Stimulated activated CD4-positive, alpha-beta T cell treated with anti-CD3 and anti-CD28 coated beads, Interleukin-1b, Interleukin-23, amount 100 ng/mL, for 4 hours (primary cell): Measurements from ENCODE around the gene SH2D1B.
"Not testable (repeated sequence)": the region's sequence is repeated elsewhere in the genome, so short reads cannot be mapped to it uniquely, and the experiment has no call there.

Source experiments
- DNase-seq, 2 donors: peaks; one replicate each; pipeline ENCODE4 v3.0.0-alpha.2; 2020; ENCODE audit warnings: low read depth in 2 of 2

The SH2D1B gene, protein sequence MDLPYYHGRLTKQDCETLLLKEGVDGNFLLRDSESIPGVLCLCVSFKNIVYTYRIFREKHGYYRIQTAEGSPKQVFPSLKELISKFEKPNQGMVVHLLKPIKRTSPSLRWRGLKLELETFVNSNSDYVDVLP

DNA sequence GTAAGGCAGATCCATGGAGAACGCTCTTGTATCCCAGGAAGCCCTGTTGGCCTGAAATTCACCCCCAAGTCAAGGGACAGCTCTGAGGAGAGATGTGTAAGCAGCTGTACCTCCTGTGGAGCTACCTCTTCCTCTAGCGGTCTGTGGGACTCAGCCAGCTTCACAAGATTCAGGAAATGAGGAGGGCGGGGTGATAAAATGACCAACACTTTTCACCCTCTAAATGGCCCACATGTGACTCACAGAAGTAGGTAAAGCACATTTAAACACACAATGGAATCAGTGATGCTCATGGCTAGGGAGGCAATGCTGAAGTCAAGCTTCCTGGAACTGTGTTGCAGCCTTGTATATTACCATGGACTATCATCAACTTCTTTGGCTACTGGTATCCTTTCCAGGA, at the start of gene SH2D1B:
TSS of gene SH2D1B (minus strand) at position 135 of the 400 bp plus-strand sequence. CDS start at position 15, 120 bp downstream.
- DNase-seq: no peak

DNA sequence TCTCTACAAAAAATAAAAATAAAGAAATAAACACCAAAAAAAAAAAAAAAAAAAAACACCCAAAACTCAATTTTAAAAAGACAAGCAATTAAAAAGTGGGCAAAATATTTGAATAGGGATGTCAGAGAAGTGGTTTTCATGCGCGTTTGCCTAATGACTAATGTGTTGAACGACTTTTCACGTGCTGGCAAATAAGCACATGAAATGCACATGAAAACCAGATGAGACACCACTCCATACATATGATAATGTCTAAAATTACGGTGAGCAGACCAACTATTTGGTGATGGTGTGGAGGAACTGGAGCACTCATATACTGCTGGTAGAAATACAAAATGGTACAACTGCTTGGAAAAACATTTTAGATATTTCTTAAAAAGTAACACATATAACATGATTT, 46.3 kb upstream of the SH2D1B start:
- no peak for DNase-seq

DNA sequence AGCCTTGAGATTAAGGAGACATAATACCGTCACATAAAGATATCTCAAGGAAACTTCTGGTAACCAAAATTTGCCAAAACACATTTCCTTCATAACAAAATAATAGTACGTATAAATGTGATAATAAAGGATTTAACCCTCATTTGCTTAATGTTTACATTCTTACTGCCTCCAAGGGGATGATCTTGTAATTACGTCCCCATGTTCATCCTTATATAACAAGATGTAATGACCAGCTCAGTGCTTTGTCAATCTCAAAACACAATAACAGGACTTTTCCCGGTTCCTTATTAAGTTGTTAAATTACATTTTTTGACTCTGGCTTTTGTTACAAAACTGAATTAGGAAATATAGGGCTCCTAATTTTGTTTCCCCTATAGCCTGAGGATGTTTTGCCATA, 44.4 kb upstream of the SH2D1B start:
- no peak for DNase-seq

DNA sequence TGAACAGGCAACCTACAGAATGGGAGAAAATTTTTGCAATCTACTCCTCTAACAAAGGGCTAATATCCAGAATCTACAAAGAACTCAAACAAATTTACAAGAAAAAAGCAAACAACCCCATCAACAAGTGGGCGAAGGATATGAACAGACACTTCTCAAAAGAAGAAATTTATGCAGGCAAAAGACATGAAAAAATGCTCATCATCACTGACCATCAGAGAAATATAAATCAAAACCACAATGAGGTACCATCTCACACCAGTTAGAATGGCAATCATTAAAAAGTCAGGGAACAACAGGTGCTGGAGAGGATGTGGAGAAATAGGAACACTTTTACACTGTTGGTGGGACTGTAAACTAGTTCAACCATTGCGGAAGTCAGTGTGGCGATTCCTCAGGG, 42.4 kb upstream of the SH2D1B start:
- not testable (repeated sequence) for DNase-seq

DNA sequence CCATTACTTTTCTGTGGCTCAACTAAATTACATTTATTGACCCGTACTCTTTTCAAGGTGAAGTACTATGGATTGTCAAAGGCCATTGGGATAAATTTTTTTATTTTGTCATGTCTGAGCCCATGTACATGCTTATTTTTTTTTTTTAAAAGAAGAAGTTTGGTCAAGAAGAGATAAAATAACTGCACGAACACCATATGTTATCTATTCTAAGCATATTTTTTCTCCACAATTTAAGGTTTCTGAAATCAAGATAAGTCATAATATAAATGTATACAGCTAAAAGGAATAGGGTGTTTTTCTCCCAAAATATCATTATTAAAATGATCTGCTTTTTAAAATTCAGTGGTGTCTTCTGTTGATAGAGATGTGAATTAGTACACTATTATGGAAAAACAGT, 35.0 kb upstream of the SH2D1B start:
- DNase-seq: no peak

DNA sequence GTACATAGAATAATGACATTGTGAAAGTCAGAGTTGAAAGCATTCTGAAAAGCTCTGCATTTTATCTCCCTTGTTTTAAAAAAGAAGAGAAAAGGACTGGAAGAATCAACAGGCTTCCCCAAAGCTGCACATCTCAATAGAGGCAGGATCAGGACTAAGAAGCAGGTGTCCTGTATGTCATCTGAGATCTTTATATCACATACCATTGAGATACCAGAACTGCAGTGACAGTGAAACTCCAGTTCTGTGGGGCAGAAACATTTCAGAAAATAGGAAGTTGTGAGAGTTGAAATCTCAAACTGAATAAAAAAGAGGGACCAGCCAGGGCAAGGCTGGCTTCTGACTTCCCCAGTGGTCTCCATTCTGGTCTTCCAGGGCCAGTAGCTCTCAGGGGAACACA, 33.0 kb upstream of the SH2D1B start:
- DNase-seq: no peak

DNA sequence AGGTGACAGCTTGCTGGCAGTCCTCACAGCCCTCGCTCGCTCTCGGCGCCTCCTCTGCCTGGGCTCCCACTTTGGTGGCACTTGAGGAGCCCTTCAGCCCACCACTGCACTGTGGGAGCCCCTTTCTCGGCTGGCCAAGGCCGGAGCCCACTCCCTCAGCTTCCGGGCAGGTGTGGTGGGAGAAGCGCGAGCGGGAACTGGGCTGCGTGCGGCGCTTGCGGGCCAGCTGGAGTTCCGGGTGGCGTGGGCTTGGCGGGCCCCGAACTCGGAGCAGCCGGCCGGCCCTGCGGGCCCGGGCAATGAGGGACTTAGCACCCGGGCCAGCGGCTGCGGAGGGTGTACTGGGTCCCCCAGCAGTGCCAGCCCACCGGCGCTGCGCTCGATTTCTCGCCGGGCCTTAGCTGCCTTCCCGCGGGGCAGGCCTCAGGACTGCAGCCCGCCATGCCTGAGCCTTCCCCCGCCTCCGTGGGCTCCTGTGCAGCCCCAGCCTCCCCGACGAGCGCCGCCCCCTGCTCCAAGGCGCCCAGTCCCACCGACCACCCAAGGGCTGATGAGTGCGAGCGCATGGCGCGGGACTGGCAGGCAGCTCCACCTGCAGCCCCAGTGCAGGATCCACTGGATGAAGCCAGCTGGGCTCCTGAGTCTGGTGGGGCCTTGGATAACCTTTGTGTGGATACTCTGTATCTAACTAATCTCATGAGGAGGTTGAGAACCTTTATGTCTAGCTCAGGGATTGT, 21.2 kb upstream of the SH2D1B start:
- DNase-seq: not testable (repeated sequence)

DNA sequence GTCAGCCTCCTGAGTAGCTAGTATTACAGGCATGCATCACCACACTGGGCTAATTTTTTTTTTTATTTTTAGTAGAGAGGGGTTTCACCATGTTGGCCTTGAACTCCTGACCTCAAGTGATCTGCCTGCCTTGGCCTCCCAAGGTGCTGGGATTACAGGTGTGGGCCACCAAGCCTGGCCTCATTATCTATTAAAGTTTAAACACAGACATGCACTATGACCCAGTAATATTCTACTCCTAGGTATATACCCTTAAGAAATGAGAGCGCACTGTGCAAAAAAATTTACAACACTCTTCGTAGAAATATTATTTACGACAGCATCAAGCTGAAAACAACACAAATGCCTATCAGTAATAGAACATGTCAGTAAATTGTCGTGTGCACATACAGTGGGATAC, 18.6 kb upstream of the SH2D1B start:
- DNase-seq: no peak

DNA sequence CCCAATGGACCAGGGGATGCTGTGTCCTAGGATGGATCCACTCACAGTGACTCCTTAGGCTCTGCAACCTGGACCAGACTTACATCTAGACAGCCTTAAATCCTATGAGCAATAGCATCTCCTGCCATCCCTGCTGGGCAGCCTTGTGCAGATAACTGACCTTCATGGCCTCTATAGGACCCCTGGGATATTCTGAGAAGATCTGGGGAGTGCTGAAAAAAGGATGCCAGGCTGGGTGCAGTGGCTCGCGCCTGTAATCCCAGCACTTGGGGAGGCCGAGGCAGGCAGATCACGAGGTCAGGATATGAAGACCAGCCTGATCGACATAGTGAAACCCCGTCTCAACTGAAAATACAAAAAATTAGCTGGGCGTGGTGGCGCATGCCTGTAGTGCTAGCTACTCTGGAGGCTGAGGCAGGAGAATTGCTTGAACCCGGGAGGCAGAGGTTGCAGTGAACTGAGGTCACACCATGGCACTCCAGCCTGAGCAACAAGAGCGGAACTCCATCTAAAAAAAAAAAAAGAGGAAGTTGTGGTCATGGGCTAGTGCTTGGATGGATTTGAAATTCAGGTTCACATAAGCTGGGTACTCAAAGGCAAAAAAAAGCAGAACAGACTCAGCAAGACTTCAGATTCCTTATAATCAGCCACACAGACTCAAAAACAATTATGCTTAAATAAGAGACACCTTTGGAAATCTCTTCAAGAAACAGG, 10.9 kb upstream of the SH2D1B start:
- DNase-seq: no peak

DNA sequence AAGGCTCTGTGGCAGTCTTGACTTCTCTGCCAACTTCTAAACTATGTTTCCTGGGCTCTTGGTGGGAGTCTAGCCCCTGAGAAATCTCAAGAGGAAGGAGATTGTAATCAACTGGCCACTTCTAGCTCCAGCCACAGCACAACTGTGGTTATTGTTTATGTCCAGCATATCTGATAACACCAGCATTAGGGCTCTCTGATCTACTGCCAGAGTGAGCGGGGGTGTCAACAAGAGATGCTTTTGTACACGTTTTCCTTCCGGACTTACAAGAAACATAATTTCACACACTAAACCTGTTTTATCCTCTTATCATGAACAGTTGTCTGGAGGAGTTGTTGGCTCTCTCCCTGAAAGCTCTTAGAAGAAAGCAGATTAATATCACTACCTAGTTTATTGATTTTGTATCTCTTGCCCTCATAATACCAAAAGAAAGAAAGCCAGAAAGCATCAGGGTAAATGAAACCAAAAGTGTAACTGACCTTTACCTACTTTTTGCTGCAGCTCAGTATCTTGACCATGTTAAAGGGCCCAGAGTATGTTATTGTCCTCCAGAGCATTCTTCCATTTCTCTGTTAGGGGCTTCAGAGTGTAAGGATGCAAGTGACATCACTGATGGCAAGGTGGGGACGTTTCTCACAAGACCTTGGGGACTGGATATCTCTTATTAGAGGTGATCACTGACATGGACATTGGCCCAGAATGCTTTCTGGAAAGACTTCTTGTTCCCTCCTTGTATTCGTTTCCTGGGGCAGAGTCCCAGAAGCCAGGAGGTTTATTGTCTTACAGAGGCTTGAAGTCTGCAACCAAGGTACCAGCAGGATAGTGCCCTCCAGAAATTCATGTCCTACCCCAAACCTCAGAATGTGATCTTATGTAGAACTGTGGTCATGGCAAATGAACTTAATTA, 9.6 kb upstream of the SH2D1B start:
- no peak for DNase-seq

DNA sequence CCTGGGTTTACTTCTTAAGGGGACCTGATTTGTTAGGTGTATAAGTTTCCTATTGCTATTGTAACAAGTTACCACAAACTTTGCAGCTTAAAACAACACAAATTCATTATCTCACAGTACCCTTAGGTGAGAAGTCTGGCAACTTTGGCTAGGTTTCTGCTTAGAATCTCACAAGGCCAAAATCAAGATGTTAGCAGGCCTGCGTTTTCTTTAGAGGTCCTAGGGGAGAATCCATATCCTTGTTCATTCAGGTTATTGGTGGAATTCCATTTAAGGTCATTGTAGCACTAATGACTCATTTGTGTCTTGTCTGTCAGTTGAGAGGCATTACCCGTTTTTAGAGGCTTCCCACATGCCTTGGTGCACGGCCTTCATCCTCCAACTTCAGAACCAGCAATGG, 8.2 kb upstream of the SH2D1B start:
- no peak for DNase-seq

DNA sequence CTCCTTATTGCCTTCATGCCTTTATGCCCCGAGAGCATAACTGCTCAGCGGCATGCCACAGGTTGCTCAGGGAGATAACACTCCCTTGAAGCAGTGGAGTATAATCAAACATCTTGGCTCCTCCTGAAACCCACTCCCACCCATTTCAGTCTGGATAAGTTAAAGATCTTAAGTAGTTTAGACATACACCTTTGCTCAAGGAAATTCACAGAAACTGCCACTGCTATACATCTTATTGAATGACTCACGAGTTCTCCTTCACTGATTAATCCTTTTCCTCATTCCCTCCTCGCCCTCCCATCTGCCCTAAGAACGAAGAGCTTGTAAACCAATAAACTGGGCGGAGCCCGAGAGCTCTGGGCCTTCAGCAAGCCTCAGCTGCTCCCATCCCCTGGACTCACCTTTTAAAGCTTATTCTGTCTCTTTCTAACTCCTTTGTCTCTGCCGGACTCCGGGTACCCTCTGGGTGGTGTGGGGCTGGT, 7.6 kb upstream of the SH2D1B start:
- DNase-seq: not testable (repeated sequence)

DNA sequence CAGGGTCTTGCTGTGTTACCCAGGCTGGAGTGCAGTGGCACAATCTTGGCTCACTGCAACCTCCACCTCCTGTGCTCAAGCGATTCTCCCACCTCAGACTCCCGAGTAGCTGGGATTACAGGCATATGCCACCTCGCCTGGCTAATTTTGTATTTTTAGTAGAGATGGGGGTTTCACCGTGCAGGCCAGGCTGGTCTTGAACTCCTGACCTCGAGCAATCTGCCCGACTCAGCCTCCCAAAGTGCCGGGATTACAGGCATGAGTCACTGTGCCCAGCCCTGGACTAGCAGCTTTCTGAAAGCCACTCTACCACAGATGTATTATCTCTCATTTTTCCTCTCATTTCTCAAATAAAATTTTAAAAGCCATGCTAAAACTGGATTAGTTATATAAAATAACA, 6.6 kb upstream of the SH2D1B start:
- not testable (repeated sequence) for DNase-seq

DNA sequence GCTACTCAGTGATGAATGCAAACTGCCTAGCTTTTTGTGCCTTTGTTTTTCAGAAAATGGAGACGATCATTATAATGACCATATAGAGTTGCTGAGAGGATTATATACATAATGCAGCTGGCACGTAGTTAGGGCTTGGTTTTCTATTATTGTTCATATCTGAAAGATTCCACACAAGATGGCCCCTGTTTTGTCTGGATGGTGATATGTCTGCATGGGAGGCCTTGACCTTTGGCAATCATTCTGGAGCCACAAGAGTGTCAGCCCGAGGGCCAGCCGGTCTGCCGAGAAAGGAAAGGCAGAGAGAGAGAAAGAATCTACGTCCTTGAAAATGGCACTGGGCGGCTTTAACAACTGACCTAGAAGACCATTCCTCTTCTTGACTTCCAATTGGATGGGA, 5.7 kb upstream of the SH2D1B start:
- DNase-seq: no peak

DNA sequence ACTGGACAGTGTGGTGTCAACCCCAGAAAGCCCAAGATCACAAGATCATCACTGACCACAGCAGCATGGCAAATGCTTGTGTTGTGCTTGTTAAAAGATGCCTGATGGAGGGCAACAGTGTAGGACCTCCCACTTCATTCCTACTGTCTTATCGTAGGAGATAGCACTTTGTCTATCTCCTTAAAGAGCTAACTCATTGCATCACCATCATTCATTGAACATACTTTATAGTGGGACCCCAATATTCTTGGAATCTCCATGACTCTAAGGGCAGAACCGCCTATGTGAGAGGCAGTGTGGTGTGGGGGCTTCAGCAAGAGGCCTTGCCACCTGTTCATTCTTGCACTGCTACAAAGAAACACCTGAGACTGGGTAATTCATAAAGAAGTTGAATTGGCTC, 5.0 kb upstream of the SH2D1B start:
- DNase-seq: no peak

DNA sequence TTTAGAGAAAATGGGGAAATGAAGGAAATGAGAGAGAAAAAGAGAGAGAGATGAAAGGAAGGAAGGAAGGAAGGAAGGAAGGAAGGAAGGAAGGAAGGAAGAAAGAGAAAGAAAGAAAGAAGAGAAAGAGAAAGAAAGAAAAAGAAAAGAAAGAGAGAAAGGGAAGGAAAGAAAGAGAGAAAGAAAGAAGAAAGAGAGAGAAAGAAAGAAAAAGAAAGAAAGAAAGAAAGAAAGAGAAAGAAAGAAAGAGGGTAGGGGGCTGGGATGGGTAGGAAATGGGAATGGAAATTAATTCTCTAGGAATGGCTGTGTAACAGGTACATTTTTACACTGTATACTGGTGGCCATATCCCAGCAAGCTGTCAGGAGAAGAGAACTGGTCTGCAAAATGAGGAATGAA, 4.3 kb upstream of the SH2D1B start:
- DNase-seq: no peak

DNA sequence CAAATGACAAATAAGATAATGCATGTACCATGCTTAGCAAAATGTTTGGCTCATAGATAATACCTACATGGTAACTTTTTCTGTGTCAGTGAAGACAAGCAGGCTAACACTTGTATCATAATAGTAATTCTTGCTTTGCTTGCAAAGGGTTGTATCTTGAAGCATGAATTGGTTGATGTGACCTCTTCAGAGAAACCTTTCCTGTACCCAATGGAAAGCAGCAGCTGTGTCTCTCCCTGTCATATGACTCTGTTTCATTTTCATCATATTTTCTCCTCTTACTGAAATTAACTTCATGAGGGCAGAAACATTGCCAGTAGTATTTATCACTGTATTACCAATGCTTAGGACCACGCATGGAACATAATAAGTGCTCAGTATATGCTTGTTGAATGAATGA, 4.4 kb downstream of the SH2D1B start:
- DNase-seq: no peak

DNA sequence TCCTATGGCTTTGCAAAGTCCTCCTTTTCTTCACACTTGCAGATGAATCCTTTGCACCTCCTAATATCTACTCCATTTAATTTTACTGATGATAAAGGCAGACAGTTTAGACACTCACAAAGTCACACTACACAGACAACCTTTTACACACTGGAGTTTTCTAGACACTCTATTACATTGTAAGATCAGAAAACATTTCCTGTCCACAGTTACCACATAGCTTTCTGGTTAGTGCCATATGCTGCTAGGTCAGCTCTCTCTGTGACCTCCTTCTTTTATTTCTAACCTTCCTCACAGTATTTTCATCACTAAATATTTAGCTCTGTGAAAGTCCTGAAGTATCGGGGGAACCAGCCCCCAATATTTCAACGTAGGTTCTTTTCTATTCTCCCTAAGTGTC, 5.1 kb downstream of the SH2D1B start:
- DNase-seq: no peak

DNA sequence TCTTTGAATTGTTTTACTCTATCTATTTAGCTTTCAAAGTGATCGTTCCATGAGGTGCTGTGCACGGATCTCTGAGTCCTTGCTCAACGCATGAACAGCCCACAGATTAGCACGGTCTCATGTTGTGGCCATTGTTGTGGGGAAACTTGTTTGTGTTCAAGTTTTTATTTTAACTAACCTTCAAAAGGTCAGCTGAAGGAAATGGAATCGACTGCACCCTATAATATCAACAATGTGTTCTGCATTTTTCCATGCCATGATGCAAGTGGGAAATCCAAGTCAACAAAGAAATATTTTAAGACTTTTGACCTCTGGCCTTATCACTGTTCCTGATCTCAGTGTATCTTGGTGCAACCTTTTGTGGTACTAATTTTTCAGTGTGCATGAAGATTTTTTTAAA, 6.1 kb downstream of the SH2D1B start:
- no peak for DNase-seq

DNA sequence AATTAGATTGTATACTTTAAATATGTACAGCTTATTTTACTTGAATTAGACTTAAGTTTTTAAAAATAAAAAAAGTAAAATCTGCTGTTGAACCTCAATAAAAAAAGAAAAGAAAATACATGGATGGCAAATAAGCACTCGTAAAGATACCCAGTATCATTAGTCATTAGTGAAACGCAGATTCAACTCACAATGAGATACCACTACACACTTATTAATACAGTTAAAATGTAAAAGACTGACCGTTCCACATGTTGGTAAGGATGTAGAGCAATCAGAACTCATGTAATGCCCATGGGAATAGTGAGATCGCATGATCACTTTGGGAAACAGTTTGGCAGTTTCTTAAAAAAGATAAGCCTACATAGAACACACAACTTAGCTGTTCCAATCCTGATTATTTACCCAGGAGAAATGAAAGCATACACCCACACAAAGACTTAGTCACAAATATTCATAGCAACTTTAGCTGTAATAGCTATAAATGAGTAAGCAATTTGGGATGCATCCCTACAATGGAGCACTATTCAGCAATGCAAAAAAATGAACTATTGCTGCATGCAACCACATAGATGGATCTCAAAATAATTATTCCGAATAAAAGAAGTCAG, 7.3 kb downstream of the SH2D1B start:
- DNase-seq: no peak

DNA sequence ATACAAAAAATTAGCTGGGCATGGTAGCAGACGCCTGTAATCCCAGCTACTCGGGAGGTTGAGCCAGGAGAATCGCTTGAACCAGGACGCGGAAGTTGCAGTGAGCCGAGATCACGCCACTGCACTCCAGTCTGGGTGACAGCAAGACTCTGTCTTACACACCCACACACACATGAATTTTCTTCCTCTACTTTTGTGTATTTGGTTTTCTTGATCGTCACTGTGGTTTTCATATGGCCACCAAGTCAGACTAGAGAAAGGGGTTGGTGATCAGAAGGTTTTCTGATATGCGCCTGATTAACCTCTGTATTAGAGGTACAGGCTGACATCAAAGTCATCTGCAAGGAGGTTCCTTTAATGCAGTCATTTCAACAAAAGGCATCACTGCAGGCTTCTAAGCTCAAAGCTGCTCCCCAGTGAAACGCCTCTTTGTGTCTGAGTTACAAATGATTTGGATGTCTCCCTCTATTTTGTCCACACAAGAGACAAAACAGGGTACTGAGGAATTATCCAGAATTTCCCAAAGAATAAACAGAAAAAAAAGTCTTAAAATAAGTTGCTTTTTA, 11.1 kb downstream of the SH2D1B start:
- DNase-seq: no peak
